Measurements from ENCODE around the gene NUMB.

- TF ChIP-seq POLR2A (IDR thresholded peaks at IDR 0.05; ENCODE audit: low read length) = no peak
- TF ChIP-seq GATA1 (IDR thresholded peaks at IDR 0.05; ENCODE audit: low read depth, low read length) = no peak
Measured at GRCh38 chr14:73242357-73242901, 215.9 kb downstream of the NUMB start.

Measured in erythroblast (primary cell).